PFSK-1 (cell line): ENCODE data around the gene VWA3A.

Experiments
- POLR2AphosphoS5 ChIP-seq: IDR thresholded peaks from 2 replicates; pipeline ENCODE4 v1.6.1; 2012; ENCODE audit warnings: low read depth, mild to moderate bottlenecking, control low read depth, low read length, moderate library complexity
- REST ChIP-seq, 2 experiments: IDR thresholded peaks; 2 replicates each; pipeline versions ENCODE4 v1.6.1 to v1.8.0; 2011 to 2012; ENCODE audit warnings: low read depth in 2 of 2, low read length in 2 of 2, control low read depth in 1 of 2, inconsistent platforms in 1 of 2, mild to moderate bottlenecking in 1 of 2, moderate library complexity in 1 of 2; ENCODE audit not compliant: insufficient read depth in 1 of 2
- SIN3A ChIP-seq: IDR thresholded peaks from 2 replicates; pipeline ENCODE4 v1.6.1; 2012; ENCODE audit warnings: mild to moderate bottlenecking, low read length, moderate library complexity, borderline replicate concordance; ENCODE audit not compliant: insufficient read depth
- TAF1 ChIP-seq: IDR thresholded peaks from 2 replicates; pipeline ENCODE4 v1.6.1; 2012; ENCODE audit warnings: low read length, control low read depth, borderline replicate concordance; ENCODE audit not compliant: insufficient read depth

GRCh38 chr16:22190081-22190775 lies 97.9 kb downstream of the VWA3A start:
- TF ChIP-seq TAF1 (no peak), POLR2AphosphoS5 (no peak), REST (IDR thresholded peaks at IDR 0.05; ENCODE audit: insufficient read depth in 1 of 2, low read depth in 2 of 2, low read length in 2 of 2) (no peak), SIN3A (0 out of 2 replicates have a peak, but pooled peaks have one; percentile 36)
